ENCODE measurements around the gene ZNF536. TPM values are rescaled to one million over a fixed set of nuclear protein-coding genes. Genes with fewer than 3 reads are reported as not detected.

ZNF536 gene
- total RNA-seq, 1 experiment from 2014 or later: 0.05 TPM

- TF ChIP-seq REST (IDR thresholded peaks at IDR 0.05; ENCODE audit: insufficient read depth in 1 of 2, low read depth in 2 of 2, low read length in 1 of 2) (no peak), POLR2AphosphoS5 (IDR thresholded peaks at IDR 0.05; ENCODE audit: low read depth, low read length) (no peak), SIN3A (IDR thresholded peaks at IDR 0.05; ENCODE audit: borderline replicate concordance, insufficient read depth, low read depth, low read length) (no peak), TCF7L2 (IDR thresholded peaks at IDR 0.05; ENCODE audit: low read depth, low read length) (no peak), CTCF (IDR thresholded peaks at IDR 0.05) (no peak)
- H3K27me3 ChIP-seq (ENCODE audit: control insufficient read depth, insufficient read depth, low read length): 0 out of 2 replicates have a peak, but pooled peaks cover 9% of the 10 kb centered on the region
Measured at GRCh38 chr19:30361721-30362120, 10.5 kb upstream of the ZNF536 start.

GRCh38 chr19:30362156-30362754 lies 9.9 kb upstream of the ZNF536 start:
- DNase-seq (ENCODE audit: low read depth, low spot score): no peak
- in situ Hi-C loops (cut with HindIII; ENCODE audit: low pct_unique_long_range_greater_than_20kb, low sequenced_read_pairs): no loop called here
- no peak for ATAC-seq
- POLR2A ChIA-PET: no interaction called here
- TF ChIP-seq CTCF (IDR thresholded peaks at IDR 0.05): no peak
- H3K27ac ChIP-seq (ENCODE audit: low read length): no peak overlapping the region
- peaks cover 9% of the 10 kb centered on the region; the same call in 1 of the 2 replicates for H3K27me3 ChIP-seq (ENCODE audit: control insufficient read depth, insufficient read depth, low read length)
- no peak overlapping the region for H3K4me3 ChIP-seq (ENCODE audit: low read depth in 2 of 2, low read length in 2 of 2)
- no peaks in the 10 kb centered on the region for H3K4me1 ChIP-seq (ENCODE audit: control insufficient read depth, insufficient read depth, low read length)
- no peaks in the 10 kb centered on the region for H3K36me3 ChIP-seq (ENCODE audit: control insufficient read depth, insufficient read depth, low read length)
- BruUV-seq (replicated peaks): no TSS peak
- CTCF ChIA-PET: no interaction called here
- intact Hi-C loops (cut with micrococcal nuclease; ENCODE audit: unreplicated experiment): no loop called here
- H3K9me3 ChIP-seq (ENCODE audit: control insufficient read depth, insufficient read depth, low read depth, low read length): no peaks in the 10 kb centered on the region

More at GRCh38 chr19:30361721-30362120, 10.5 kb upstream of the ZNF536 start:
- no peaks in the 10 kb centered on the region for H3K36me3 ChIP-seq (ENCODE audit: control insufficient read depth, insufficient read depth, low read length)
- H3K4me3 ChIP-seq (ENCODE audit: low read depth in 2 of 2, low read length in 2 of 2): no peak overlapping the region
- no peak overlapping the region for H3K27ac ChIP-seq (ENCODE audit: low read length)
- DNase-seq (ENCODE audit: low read depth, low spot score) (no peak), ATAC-seq (no peak)
- POLR2A ChIA-PET: no interaction called here
- intact Hi-C loops (cut with micrococcal nuclease; ENCODE audit: unreplicated experiment) (no loop called here), in situ Hi-C loops (cut with HindIII; ENCODE audit: low pct_unique_long_range_greater_than_20kb, low sequenced_read_pairs) (no loop called here)
- no TSS peak for BruUV-seq (replicated peaks)
- H3K4me1 ChIP-seq (ENCODE audit: control insufficient read depth, insufficient read depth, low read length): no peaks in the 10 kb centered on the region
- no peaks in the 10 kb centered on the region for H3K9me3 ChIP-seq (ENCODE audit: control insufficient read depth, insufficient read depth, low read depth, low read length)
- CTCF ChIA-PET: no interaction called here
